GM11168 (cell line): Measurements from ENCODE around the gene IQCN.

Experiments
- in situ Hi-C: fragments of 300-500 bp; cut with MboI; formaldehyde crosslinking; loops from one replicate; pipeline ENCODE4 v1.12.0; 2022; ENCODE audit warnings: low sequenced_read_pairs; ENCODE audit not compliant: unreplicated experiment

Gene IQCN

DNA sequence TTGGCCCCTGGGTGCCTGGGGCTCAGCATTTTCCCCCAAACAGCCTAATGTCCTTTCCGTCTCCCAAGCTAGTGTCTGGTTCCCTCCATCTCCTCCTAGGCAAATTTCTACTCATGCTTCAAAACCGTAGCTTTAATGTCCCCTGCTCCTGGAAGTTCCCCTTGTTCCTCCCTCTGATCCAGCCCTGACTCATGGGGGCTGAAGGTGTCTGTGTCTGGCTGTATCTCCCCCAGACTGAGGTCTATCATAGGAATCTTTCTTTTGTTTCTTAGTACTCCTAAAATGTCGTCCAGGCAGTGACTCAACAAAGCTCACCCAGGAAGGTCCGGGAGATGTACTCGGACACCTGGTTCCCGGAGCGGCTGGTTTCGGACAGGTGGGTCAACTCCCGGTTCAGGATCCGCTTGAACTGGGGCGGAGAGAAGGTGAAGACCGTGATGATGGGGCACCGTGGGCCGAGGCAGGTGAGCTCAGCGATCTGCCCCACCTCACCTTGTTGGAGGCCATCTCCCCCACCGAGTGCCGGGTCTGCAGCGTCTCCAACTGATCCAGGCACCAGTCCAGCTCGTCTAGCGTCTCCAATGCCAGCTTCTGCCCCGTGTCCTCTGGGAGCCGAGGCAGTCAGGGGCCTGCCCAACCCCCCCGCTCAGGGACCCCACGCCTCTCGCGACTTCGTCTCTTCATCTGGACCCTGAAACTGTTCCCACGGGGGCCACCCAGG lies 54.2 kb downstream of the IQCN start:
- in situ Hi-C loops: no loop called here

GRCh38 chr19:18218600-18218999 lies 55.7 kb downstream of the IQCN start:
- in situ Hi-C loops: no loop called here

- in situ Hi-C loops: no loop called here
These were observed 56.1 kb downstream of the IQCN start for GRCh38 chr19:18218159-18218558.

DNA sequence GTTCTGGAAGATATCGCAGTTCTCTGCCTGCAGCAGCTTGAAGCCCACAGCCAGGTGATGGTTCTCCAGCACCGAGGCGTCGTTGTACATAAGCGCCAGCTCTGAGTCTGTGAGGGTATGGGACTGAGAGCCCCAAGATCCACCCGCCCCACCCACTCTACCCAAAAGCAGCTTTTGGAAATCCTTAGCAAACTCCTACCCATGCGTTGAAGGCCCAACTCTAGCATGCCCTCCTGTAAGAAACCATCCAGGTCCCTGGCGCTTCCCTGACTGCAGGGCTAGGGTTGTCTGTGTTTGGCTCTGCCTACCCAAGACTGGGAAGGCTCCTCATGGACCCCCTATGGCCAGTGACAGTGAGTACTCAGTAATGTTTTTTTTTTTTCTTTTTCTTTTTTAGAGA lies 57.5 kb downstream of the IQCN start:
- in situ Hi-C loops: no loop called here

- in situ Hi-C loops: loop anchor here (5.0 kb wide), 1 partner anchor 42 kb away; a partner anchor contains a TSS
These were observed 59.3 kb downstream of the IQCN start for GRCh38 chr19:18214779-18215433.

DNA sequence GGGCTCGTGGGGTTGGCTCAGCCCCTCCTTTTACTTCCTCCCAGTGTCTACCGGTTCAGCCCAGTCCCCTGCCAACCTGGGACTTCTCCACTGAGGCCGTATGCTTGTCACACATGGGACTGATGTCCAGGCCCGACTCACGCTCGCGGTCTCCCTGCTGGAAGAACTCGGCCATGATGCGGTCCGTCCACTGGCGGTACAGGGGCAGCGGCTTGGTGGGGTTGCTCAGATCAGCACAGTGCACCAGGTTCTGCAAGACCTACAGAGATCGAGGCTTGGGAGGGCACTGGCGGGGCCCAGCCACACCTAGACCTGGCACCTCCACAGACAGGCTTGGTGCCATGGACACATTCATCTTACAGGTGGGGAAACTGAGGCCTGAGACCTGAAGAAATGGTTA lies 62.6 kb downstream of the IQCN start:
- in situ Hi-C loops: loop anchor here (5.0 kb wide), 1 partner anchor 46 kb away; a partner anchor contains a TSS

DNA sequence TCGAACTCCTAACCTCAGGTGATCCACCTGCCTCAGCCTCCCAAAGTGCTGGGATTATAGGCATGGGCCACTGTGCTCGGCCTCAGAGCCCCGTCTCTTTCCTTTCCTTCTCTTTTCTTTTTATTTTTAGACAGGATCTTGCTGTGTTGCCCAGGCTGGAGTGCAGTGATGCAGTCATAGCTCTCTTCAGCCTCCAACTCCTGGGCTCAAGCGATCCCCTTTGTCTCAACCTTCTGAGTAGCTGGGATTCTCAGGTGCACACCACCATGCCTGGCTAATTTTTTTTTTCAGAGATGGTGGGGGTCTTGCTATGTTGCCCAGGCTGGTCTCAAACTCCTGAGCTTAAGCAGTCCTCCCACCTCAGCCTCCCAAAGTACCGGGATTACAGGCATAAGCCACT lies 64.3 kb downstream of the IQCN start:
- in situ Hi-C loops: loop anchor here (5.0 kb wide), 1 partner anchor 47 kb away; a partner anchor contains a TSS

GRCh38 chr19:18208098-18208951 lies 65.9 kb downstream of the IQCN start:
- in situ Hi-C loops: no loop called here
